GM10266 (cell line): Measurements from ENCODE around the gene DAGLB.

Source experiments
- DNase-seq: peaks from one replicate; pipeline ENCODE4 v3.0.0; 2012; ENCODE audit errors: extremely low spot score
- TF ChIP-seq, protein P1 (sequence below): IDR thresholded peaks from 2 replicates; pipeline ENCODE4 v1.5.1; 2012; ENCODE audit warnings: mild to moderate bottlenecking, low read depth; ENCODE audit not compliant: control insufficient read depth, insufficient read depth; ENCODE audit errors: missing control alignments

DAGLB gene

DNA sequence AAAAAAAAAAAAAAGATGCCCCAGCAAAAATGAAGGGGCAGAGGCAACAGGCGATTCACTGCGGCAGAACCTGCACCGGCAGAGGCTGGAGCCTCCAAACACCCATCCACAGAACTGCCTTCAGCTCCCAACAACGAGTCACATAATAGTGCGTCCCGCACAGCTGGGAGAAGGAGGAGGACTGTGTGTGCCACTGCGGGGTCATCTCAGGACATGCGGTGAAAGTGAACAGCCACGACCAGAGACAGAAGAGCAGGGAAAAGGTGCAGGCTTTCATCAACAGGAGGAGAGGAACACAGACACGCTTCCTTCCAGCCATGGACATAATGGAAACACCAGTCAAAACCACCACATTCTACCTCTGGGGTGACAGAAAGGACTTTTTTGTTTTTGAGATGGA, 34.1 kb downstream of the DAGLB start:
- no peak for DNase-seq
- TF ChIP-seq, protein P1, sequence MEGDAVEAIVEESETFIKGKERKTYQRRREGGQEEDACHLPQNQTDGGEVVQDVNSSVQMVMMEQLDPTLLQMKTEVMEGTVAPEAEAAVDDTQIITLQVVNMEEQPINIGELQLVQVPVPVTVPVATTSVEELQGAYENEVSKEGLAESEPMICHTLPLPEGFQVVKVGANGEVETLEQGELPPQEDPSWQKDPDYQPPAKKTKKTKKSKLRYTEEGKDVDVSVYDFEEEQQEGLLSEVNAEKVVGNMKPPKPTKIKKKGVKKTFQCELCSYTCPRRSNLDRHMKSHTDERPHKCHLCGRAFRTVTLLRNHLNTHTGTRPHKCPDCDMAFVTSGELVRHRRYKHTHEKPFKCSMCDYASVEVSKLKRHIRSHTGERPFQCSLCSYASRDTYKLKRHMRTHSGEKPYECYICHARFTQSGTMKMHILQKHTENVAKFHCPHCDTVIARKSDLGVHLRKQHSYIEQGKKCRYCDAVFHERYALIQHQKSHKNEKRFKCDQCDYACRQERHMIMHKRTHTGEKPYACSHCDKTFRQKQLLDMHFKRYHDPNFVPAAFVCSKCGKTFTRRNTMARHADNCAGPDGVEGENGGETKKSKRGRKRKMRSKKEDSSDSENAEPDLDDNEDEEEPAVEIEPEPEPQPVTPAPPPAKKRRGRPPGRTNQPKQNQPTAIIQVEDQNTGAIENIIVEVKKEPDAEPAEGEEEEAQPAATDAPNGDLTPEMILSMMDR, result no peak

- TF ChIP-seq, protein P1, result no peak
- no peak for DNase-seq
These were observed 37.6 kb downstream of the DAGLB start for GRCh38 chr7:6409944-6410693.

DNA sequence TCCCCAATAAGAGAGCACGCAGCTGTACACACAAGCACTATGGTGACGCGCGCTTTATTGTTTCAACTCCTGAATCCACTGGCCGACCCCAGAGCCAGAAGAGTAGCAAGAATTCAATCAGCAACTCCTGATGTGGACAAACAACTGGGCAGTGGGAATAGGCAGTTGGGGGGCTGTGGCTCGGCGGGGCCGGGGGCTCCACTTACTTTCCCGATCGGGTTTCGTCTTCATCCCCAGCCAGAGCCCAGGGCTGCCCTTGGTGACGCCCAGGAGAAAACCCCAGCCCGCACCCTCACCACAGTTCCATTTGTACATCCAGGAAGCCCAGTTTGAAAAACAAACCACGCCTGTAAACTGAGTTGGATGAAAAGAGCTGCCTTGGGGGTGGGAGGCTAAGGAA, 38.7 kb downstream of the DAGLB start:
- TF ChIP-seq, protein P1, result no peak
- no peak for DNase-seq

- TF ChIP-seq, protein P1, result no peak
- DNase-seq, result no peak
These were observed 40.3 kb downstream of the DAGLB start for GRCh38 chr7:6407434-6407833.

DNA sequence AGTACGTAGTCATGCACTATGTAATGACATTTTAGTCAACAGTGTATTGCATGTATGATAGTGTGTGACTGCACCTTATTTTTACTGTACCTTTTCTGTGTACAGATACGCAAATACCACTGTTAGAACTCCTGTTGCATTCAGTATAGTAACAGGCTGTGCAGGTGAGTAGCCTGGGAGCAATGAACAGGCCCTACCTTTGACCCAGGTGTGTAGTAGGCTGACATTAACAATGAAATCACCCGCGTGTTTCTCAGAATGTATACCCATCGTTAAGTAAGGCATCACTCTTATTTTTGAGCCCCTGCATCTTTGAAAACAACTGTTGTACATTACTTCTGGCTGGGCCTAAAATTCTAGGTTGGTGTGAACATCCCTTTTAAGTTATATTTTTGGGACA, 41.6 kb downstream of the DAGLB start:
- TF ChIP-seq, protein P1, result no peak
- no peak for DNase-seq

GRCh38 chr7:6403907-6404306, 43.8 kb downstream of the DAGLB start:
- TF ChIP-seq, protein P1, result no peak
- no peak for DNase-seq

- no peak for DNase-seq
- TF ChIP-seq, protein P1, result no peak
These were observed 45.0 kb downstream of the DAGLB start for GRCh38 chr7:6402741-6403140.
